Measurements from ENCODE around the gene ZNF304.

- no peak for TF ChIP-seq SUZ12 (IDR thresholded peaks at IDR 0.05)
- TF ChIP-seq SP1 (IDR thresholded peaks at IDR 0.05) = no peak
Measured at GRCh38 chr19:57362997-57363687, 12.1 kb downstream of the ZNF304 start, which contains the start of the genes TRAPPC2B and ZNF547.

All from HEK293T (cell line).